Peyer's patch (tissue), 4 donors: Measurements from ENCODE around the gene DAAM2.

Experiments
- POLR2A ChIP-seq, 2 donors: fragments of 450-650 bp; IDR thresholded peaks; one replicate each; pipeline ENCODE4 v1.5.1; 2017; ENCODE audit warnings: antibody characterized with exemption in 2 of 2, mild to moderate bottlenecking in 2 of 2, moderate library complexity in 2 of 2
- TF ChIP-seq, protein P1 (sequence below), 6 experiments: fragments of 450-650 bp in 4 of 6; fragments of 200-600 bp in 2 of 6; sonication (generic) in 1 of 6; IDR thresholded peaks; one replicate each; pipeline ENCODE4 v1.5.1; 2017 to 2019; ENCODE audit warnings: antibody characterized with exemption in 6 of 6, mild to moderate bottlenecking in 3 of 6, moderate library complexity in 1 of 6

DNA sequence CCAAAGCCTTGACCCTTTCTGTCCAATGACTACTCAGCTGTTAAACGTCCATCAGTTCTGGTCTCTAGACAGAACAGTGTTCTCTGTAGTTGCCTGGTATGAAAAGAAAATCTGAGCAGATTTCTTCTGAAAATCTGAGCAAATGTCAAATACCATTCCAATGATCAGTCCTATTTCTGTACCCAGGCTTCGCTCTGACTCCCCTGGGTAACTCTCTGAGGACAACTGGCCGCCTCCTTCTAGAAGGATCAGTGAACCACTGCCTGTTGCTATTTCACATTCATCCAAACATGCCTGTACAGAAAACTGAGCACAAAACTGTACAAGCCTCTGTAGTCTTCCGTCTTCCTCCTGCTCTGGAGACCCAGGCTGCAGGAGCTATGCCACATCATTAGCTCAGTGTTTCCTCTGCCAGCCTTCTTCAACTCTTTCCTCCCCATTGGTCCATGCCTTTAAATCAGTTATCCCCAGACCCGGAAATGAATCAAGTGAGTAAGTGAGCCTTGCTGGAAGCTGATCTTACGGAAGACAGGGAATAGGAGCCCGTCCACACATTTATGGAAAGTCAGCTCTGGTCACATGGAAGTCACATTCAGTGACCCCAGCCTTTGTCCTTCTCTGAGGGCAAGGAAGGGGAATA lies 63.3 kb downstream of the DAAM2 start:
- TF ChIP-seq, protein P1, sequence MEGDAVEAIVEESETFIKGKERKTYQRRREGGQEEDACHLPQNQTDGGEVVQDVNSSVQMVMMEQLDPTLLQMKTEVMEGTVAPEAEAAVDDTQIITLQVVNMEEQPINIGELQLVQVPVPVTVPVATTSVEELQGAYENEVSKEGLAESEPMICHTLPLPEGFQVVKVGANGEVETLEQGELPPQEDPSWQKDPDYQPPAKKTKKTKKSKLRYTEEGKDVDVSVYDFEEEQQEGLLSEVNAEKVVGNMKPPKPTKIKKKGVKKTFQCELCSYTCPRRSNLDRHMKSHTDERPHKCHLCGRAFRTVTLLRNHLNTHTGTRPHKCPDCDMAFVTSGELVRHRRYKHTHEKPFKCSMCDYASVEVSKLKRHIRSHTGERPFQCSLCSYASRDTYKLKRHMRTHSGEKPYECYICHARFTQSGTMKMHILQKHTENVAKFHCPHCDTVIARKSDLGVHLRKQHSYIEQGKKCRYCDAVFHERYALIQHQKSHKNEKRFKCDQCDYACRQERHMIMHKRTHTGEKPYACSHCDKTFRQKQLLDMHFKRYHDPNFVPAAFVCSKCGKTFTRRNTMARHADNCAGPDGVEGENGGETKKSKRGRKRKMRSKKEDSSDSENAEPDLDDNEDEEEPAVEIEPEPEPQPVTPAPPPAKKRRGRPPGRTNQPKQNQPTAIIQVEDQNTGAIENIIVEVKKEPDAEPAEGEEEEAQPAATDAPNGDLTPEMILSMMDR (IDR thresholded peaks at IDR 0.05): no peak
- TF ChIP-seq POLR2A (IDR thresholded peaks at IDR 0.05): no peak
